Astrocyte (in vitro differentiated cells and primary cell): Measurements from ENCODE around the gene SUSD2. TPM values are rescaled to one million over a fixed set of nuclear protein-coding genes. Genes with fewer than 3 reads are reported as not detected.
"Not testable (repeated sequence)": the region's sequence is repeated elsewhere in the genome, so short reads cannot be mapped to it uniquely, and the experiment has no call there.

Experiments used
- DNase-seq: peaks from one replicate; pipeline ENCODE4 v3.0.0-alpha.2; 2010; ENCODE audit warnings: low read depth
- FAIRE-seq: peaks from 2 replicates; lab custom pipeline; 2011; peaks lifted over from hg19 to GRCh38; lab: Jason Lieb, UNC
- H2AFZ ChIP-seq: 2 replicates; pipeline ENCODE4 v1.6.0; 2012; ENCODE audit warnings: low read depth, low read length, inconsistent platforms
- H3K27ac ChIP-seq: 2 replicates; pipeline ENCODE4 v1.5.1; 2011; ENCODE audit warnings: low read depth, low read length, inconsistent platforms
- H3K27me3 ChIP-seq: 2 replicates; pipeline ENCODE4 v1.6.0; 2011; ENCODE audit warnings: low read length, inconsistent platforms; ENCODE audit not compliant: insufficient read depth
- H3K36me3 ChIP-seq: 2 replicates; pipeline ENCODE4 v1.5.1; 2011; ENCODE audit warnings: low read length, inconsistent platforms; ENCODE audit not compliant: insufficient read depth
- H3K4me1 ChIP-seq: 2 replicates; pipeline ENCODE4 v1.5.1; 2011; ENCODE audit warnings: low read length, inconsistent platforms; ENCODE audit not compliant: insufficient read depth
- H3K4me2 ChIP-seq: 2 replicates; pipeline ENCODE4 v1.6.0; 2012; ENCODE audit warnings: low read length, inconsistent platforms
- H3K4me3 ChIP-seq: 2 replicates; pipeline ENCODE4 v1.5.1; 2011; ENCODE audit warnings: low read depth, mild to moderate bottlenecking, low read length, inconsistent platforms; ENCODE audit not compliant: insufficient read depth
- H3K79me2 ChIP-seq: 2 replicates; pipeline ENCODE4 v1.6.0; 2012; ENCODE audit warnings: mild to moderate bottlenecking, low read length, inconsistent platforms; ENCODE audit not compliant: insufficient read depth
- H3K9ac ChIP-seq: 2 replicates; pipeline ENCODE4 v1.6.0; 2012; ENCODE audit warnings: mild to moderate bottlenecking, low read length, inconsistent platforms
- H3K9me3 ChIP-seq: 2 replicates; pipeline ENCODE4 v1.5.1; 2012; ENCODE audit warnings: low read depth, mild to moderate bottlenecking, low read length, inconsistent platforms; ENCODE audit not compliant: insufficient read depth
- H4K20me1 ChIP-seq: 2 replicates; pipeline ENCODE4 v1.6.0; 2012; ENCODE audit warnings: low read length, inconsistent platforms; ENCODE audit not compliant: insufficient read depth
- H3K27ac Mint-ChIP-seq: one replicate; pipeline ENCODE4 v1.8.0; 2021; ENCODE audit warnings: mild to moderate bottlenecking, mixed read lengths; ENCODE audit not compliant: unreplicated experiment
- H3K27me3 Mint-ChIP-seq: one replicate; pipeline ENCODE4 v1.8.0; 2021; ENCODE audit warnings: low read depth, mixed read lengths; ENCODE audit not compliant: unreplicated experiment
- H3K36me3 Mint-ChIP-seq: one replicate; pipeline ENCODE4 v1.8.0; 2021; ENCODE audit warnings: low read depth, mixed read lengths; ENCODE audit not compliant: unreplicated experiment
- H3K4me1 Mint-ChIP-seq: one replicate; pipeline ENCODE4 v1.8.0; 2021; ENCODE audit warnings: low read depth, mixed read lengths; ENCODE audit not compliant: unreplicated experiment
- H3K4me3 Mint-ChIP-seq: one replicate; pipeline ENCODE4 v1.8.0; 2021; ENCODE audit warnings: mild to moderate bottlenecking, moderate library complexity, mixed read lengths; ENCODE audit not compliant: unreplicated experiment
- H3K9me3 Mint-ChIP-seq: one replicate; pipeline ENCODE4 v1.8.0; 2021; ENCODE audit warnings: mild to moderate bottlenecking, mixed read lengths; ENCODE audit not compliant: unreplicated experiment
- EZH2 ChIP-seq: IDR thresholded peaks from 2 replicates; pipeline ENCODE4 v1.6.1; 2012; ENCODE audit warnings: mild to moderate bottlenecking, low read length, inconsistent platforms; ENCODE audit not compliant: insufficient read depth
- total RNA-seq: library from RNA; stranded (reverse); gene quantifications from 2 replicates; pipeline ENCODE4 v1.2.1, GENCODE V29; 2021
- TF ChIP-seq, protein P1 (sequence below): IDR thresholded peaks from 2 replicates; pipeline ENCODE4 v1.5.1; 2011; ENCODE audit warnings: low read depth, mild to moderate bottlenecking, inconsistent platforms, low read length, moderate library complexity; ENCODE audit not compliant: insufficient read depth

Gene SUSD2
- total RNA-seq, 1 donor from 2014 or later, result 0.77 TPM

DNA sequence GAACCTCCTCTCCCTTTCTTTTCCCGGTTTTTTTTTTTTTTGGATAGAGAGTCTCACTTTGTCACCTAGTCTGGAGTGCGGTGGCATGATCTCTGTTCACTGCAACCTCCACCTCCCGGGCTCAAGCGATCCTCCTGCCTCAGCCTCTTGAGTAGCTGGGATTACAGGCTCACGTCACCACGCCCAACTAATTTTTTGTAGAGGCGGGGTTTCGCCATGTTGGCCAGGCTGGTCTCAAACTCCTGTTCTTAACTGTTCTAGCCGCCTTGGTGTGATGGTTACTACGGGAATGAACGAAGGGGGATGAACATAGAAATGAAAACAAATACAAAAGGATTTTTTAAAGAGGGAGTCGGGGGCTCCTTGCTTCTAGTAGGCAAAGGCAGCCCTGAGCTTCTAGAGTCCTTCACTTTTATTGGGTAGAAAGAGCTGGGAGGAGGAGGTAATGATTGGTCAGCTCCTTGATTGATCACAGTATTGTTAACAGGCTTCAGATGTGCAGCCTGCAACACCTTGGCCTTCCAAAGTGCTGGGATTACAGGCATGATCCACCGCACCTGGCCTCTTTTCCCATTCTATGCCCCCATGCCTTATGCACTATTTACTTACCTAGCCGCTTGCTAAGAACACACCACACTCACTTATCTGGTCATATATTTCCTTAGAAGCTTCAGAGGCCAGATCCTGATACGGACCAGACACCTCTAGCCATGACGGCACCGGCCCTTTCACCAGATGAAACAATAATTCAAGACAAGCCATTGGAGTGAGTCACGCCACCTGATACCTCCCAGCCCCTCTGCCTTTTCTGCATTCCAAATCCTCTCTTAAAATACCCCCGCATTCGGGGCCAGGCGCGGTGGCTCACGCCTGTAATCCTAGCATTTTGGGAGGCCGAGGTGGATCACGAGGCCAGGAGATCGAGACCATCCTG is 20.7 kb downstream of the SUSD2 start:
- Histone ChIP-seq H3K36me3 (no peaks in the 10 kb centered on the region), H3K4me2 (no peak overlapping the region), H3K79me2 (no peaks in the 10 kb centered on the region), H3K9ac (no peak overlapping the region), H3K4me1 (peaks cover 17% of the 10 kb centered on the region), H2AFZ (no peak overlapping the region), H3K4me3 (no peak overlapping the region), H3K9me3 (no peaks in the 10 kb centered on the region), H4K20me1 (no peaks in the 10 kb centered on the region), H3K27me3 (no peaks in the 10 kb centered on the region), H3K27ac (no peak overlapping the region)
- Mint-ChIP-seq H3K27ac (no peak overlapping the region), H3K36me3 (no peaks in the 10 kb centered on the region), H3K4me3 (no peak overlapping the region), H3K27me3 (no peaks in the 10 kb centered on the region), H3K9me3 (peaks cover 2% of the 10 kb centered on the region), H3K4me1 (peaks cover 31% of the 10 kb centered on the region)
- DNase-seq (peak; percentile 49), FAIRE-seq (no peak)
- TF ChIP-seq, protein P1, sequence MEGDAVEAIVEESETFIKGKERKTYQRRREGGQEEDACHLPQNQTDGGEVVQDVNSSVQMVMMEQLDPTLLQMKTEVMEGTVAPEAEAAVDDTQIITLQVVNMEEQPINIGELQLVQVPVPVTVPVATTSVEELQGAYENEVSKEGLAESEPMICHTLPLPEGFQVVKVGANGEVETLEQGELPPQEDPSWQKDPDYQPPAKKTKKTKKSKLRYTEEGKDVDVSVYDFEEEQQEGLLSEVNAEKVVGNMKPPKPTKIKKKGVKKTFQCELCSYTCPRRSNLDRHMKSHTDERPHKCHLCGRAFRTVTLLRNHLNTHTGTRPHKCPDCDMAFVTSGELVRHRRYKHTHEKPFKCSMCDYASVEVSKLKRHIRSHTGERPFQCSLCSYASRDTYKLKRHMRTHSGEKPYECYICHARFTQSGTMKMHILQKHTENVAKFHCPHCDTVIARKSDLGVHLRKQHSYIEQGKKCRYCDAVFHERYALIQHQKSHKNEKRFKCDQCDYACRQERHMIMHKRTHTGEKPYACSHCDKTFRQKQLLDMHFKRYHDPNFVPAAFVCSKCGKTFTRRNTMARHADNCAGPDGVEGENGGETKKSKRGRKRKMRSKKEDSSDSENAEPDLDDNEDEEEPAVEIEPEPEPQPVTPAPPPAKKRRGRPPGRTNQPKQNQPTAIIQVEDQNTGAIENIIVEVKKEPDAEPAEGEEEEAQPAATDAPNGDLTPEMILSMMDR, result no peak
- TF ChIP-seq EZH2, result no peak

DNA sequence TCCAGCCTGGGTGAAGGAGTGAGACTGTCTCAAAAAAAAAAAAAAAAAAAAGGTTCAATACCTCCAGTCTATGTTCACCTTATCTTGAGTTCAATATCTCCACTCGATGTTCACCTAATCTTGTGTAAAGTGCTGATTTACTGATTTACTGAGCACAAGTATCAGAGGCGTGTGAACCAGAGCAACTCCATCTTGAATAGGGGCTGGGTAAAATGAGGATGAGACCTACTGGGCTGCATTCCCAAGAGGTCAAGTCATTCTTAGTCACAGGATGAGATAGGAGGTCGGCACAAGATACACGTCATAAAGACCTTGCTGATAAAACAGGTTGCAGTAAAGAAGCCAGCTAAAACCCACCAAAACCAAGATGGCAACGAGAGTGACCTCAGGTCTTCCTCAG is 22.6 kb downstream of the SUSD2 start:
- not testable (repeated sequence) for H3K27me3 Mint-ChIP-seq, H3K27me3 ChIP-seq, H2AFZ ChIP-seq, H3K4me3 ChIP-seq, H3K9me3 ChIP-seq, H3K36me3 ChIP-seq, H4K20me1 ChIP-seq, H3K9me3 Mint-ChIP-seq, H3K9ac ChIP-seq, H3K4me2 ChIP-seq, DNase-seq, H3K27ac ChIP-seq, H3K4me3 Mint-ChIP-seq, H3K36me3 Mint-ChIP-seq, H3K79me2 ChIP-seq, FAIRE-seq
- peaks cover 43% of the 10 kb centered on the region for H3K4me1 Mint-ChIP-seq
- H3K27ac Mint-ChIP-seq, result peak overlapping the region; percentile 47
- peaks cover 29% of the 10 kb centered on the region for H3K4me1 ChIP-seq

DNA sequence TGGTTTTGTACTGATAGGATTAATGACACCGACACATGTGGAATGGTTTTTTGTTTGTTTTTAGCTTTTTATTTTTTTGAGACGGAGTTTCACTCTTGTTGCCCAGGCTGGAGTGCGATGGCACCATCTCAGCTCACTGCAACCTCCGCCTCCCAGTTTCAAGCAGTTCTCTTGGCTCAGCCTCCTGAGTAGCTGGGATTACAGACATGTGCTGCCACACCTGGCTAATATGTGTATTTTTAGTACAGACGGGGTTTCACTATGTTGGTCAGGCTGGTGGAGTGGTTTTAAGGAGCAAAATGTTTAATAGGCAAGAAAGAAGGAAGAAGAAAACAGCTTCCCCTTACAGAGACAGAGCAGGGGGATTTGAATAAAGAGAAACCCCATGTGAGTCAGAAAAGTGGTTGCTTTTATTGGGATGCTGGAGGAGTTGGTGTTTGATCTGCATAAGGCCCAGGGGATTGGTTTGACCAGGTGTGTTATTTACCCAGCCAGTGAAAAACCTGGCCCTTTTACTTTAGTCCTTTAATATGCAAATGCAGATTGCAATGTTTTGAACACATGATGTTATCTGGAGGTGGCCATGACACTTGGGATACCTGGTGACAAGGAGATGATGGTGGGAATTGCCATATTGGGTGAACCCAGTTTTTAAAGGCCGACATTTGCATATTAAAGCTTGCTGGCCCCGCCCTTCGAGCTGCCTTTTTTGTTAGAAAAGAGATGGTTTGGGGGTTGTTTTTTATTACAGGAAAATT is 24.3 kb downstream of the SUSD2 start:
- no peaks in the 10 kb centered on the region for H3K36me3 ChIP-seq
- Mint-ChIP-seq H3K36me3 (no peaks in the 10 kb centered on the region), H3K27me3 (no peaks in the 10 kb centered on the region), H3K27ac (peak overlapping the region; percentile 20), H3K9me3 (peaks cover 2% of the 10 kb centered on the region), H3K4me3 (no peak overlapping the region), H3K4me1 (peaks cover 40% of the 10 kb centered on the region)
- no peaks in the 10 kb centered on the region for H4K20me1 ChIP-seq
- no peak for FAIRE-seq
- no peak for TF ChIP-seq EZH2
- TF ChIP-seq, protein P1, result no peak
- H3K4me1 ChIP-seq, result peaks cover 34% of the 10 kb centered on the region
- H3K27me3 ChIP-seq, result no peaks in the 10 kb centered on the region
- H3K79me2 ChIP-seq, result no peaks in the 10 kb centered on the region
- no peak overlapping the region for H3K4me3 ChIP-seq
- H3K27ac ChIP-seq, result peak overlapping the region; percentile 25
- no peak overlapping the region for H3K4me2 ChIP-seq
- no peak overlapping the region for H3K9ac ChIP-seq
- no peak for DNase-seq
- H2AFZ ChIP-seq, result no peak overlapping the region
- H3K9me3 ChIP-seq, result no peaks in the 10 kb centered on the region

DNA sequence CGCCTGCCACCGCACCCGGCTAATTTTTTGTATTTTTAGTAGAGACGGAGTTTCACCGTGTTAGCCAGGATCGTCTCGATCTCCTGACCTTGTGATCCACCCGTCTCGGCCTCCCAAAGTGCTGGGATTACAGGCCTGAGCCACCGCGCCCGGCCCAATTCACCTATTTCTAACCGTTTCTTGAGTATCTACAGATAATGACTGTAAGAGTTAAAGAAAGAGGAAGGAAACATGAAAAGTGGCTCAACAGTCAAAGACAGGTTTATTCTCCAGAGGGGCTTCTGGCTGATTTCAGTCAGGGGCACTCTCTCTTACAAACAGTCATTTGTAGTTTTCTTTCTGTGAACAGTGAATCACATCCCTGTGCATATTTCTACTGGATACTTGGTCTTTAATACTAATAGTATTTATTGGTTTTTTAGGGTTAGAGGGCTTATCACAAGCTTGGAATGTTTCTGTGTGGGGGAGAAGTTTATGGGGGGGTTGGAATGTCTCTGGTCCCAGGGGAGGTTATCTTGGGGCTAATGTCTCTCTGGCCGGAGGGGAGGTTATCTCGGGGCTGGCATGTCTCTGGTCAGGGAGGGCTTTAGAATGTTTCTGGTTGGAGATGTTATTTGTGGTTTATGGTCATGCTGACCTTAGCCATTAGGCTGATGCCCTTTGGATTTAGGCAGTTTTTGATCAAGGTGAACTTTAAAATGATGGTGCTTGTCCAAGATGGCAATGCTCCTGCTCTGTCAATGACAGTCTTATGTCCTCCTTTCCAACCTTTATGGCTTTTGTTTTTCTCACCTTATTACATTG is 25.4 kb downstream of the SUSD2 start:
- H3K27ac Mint-ChIP-seq, result peak overlapping the region; percentile 53
- H3K27ac ChIP-seq, result peak overlapping the region; percentile 88
- H3K36me3 Mint-ChIP-seq, H3K79me2 ChIP-seq, FAIRE-seq, H3K9me3 ChIP-seq, H3K27me3 Mint-ChIP-seq, H3K27me3 ChIP-seq, H3K4me3 Mint-ChIP-seq, H2AFZ ChIP-seq, H3K4me3 ChIP-seq, H3K36me3 ChIP-seq, H3K9me3 Mint-ChIP-seq, H4K20me1 ChIP-seq: not testable (repeated sequence)
- H3K4me2 ChIP-seq, result peak overlapping the region; percentile 77
- peak overlapping the region; percentile 66 for H3K9ac ChIP-seq
- peaks cover 32% of the 10 kb centered on the region for H3K4me1 Mint-ChIP-seq
- H3K4me1 ChIP-seq, result peaks cover 33% of the 10 kb centered on the region
- peak; percentile 16 for DNase-seq
